Glutamatergic neuron (in vitro differentiated cells): ENCODE results near the gene FNDC3B. TPM values are rescaled to one million over a fixed set of nuclear protein-coding genes. Genes with fewer than 3 reads are reported as not detected.

ENCODE experiments used
- DNase-seq: peaks from one replicate; pipeline ENCODE4 v3.0.0; 2022
- H3K27ac Mint-ChIP-seq: one replicate; pipeline ENCODE4 v1.8.0; 2020; ENCODE audit warnings: mild to moderate bottlenecking, mixed read lengths, inconsistent platforms; ENCODE audit not compliant: unreplicated experiment
- H3K27me3 Mint-ChIP-seq: one replicate; pipeline ENCODE4 v1.8.0; 2020; ENCODE audit warnings: mild to moderate bottlenecking, moderate library complexity, mixed read lengths, inconsistent platforms; ENCODE audit not compliant: unreplicated experiment
- H3K36me3 Mint-ChIP-seq: one replicate; pipeline ENCODE4 v1.8.0; 2020; ENCODE audit warnings: mild to moderate bottlenecking, mixed read lengths, inconsistent platforms; ENCODE audit not compliant: unreplicated experiment
- H3K4me1 Mint-ChIP-seq: one replicate; pipeline ENCODE4 v1.8.0; 2020; ENCODE audit warnings: mild to moderate bottlenecking, low read depth, mixed read lengths, inconsistent platforms; ENCODE audit not compliant: unreplicated experiment
- H3K4me3 Mint-ChIP-seq: one replicate; pipeline ENCODE4 v1.8.0; 2020; ENCODE audit warnings: mild to moderate bottlenecking, mixed read lengths, inconsistent platforms; ENCODE audit not compliant: unreplicated experiment
- H3K9me3 Mint-ChIP-seq: one replicate; pipeline ENCODE4 v1.8.0; 2020; ENCODE audit warnings: mild to moderate bottlenecking, moderate library complexity, mixed read lengths, inconsistent platforms; ENCODE audit not compliant: unreplicated experiment
- total RNA-seq: library from RNA; stranded (reverse); fragmentation: NEBNext Ultra II Directional; extraction: Animal tissue kit (Norgen Biotek cat#: 25700); gene quantifications from one replicate; pipeline ENCODE4 v1.2.1, GENCODE V29; 2021; ENCODE audit not compliant: unreplicated experiment
- TF ChIP-seq, protein P1 (sequence below): fragments of 200-600 bp; sonication (generic); IDR thresholded peaks from one replicate; pipeline ENCODE4 v1.5.0; 2021; ENCODE audit not compliant: partially characterized antibody, unreplicated experiment

FNDC3B gene
- total RNA-seq, 1 donor from 2014 or later, result 11.7 TPM

- Mint-ChIP-seq H3K27me3 (no peaks in the 10 kb centered on the region), H3K36me3 (no peaks in the 10 kb centered on the region), H3K4me1 (no peaks in the 10 kb centered on the region), H3K4me3 (no peak overlapping the region), H3K27ac (no peak overlapping the region), H3K9me3 (no peaks in the 10 kb centered on the region)
- no peak for DNase-seq
- TF ChIP-seq, protein P1, sequence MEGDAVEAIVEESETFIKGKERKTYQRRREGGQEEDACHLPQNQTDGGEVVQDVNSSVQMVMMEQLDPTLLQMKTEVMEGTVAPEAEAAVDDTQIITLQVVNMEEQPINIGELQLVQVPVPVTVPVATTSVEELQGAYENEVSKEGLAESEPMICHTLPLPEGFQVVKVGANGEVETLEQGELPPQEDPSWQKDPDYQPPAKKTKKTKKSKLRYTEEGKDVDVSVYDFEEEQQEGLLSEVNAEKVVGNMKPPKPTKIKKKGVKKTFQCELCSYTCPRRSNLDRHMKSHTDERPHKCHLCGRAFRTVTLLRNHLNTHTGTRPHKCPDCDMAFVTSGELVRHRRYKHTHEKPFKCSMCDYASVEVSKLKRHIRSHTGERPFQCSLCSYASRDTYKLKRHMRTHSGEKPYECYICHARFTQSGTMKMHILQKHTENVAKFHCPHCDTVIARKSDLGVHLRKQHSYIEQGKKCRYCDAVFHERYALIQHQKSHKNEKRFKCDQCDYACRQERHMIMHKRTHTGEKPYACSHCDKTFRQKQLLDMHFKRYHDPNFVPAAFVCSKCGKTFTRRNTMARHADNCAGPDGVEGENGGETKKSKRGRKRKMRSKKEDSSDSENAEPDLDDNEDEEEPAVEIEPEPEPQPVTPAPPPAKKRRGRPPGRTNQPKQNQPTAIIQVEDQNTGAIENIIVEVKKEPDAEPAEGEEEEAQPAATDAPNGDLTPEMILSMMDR, result no peak
These were observed 366.5 kb downstream of the FNDC3B start for GRCh38 chr3:172405914-172406313.

DNA sequence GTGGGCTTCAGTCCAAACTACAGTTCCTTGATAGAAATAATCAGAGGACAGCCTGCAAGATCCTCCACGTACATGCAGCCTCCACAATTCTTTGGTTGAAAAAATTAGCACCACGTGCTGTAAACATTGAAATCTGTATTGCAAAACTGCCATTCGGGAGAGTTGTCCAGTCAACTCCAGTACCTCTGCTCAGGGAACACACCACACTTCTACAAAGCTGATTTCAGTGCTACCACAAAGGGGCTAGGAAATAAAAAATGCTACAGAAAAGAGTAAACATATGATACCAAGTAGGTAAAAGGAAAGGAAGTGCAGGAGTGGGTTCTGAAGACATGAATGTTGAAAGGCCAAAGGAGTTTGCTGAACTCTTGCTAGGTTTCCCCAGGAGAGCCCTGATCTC, 368.5 kb downstream of the FNDC3B start:
- Mint-ChIP-seq H3K4me3 (no peak overlapping the region), H3K27ac (no peak overlapping the region), H3K27me3 (no peaks in the 10 kb centered on the region), H3K4me1 (no peaks in the 10 kb centered on the region), H3K36me3 (no peaks in the 10 kb centered on the region), H3K9me3 (no peaks in the 10 kb centered on the region)
- DNase-seq, result no peak
- TF ChIP-seq, protein P1, result no peak

GRCh38 chr3:172410702-172411477, 371.5 kb downstream of the FNDC3B start:
- peaks cover 1% of the 10 kb centered on the region for H3K27me3 Mint-ChIP-seq
- no peaks in the 10 kb centered on the region for H3K9me3 Mint-ChIP-seq
- no peak overlapping the region for H3K4me3 Mint-ChIP-seq
- DNase-seq, result no peak
- H3K4me1 Mint-ChIP-seq, result no peaks in the 10 kb centered on the region
- TF ChIP-seq, protein P1, result no peak
- H3K27ac Mint-ChIP-seq, result no peak overlapping the region
- no peaks in the 10 kb centered on the region for H3K36me3 Mint-ChIP-seq

DNA sequence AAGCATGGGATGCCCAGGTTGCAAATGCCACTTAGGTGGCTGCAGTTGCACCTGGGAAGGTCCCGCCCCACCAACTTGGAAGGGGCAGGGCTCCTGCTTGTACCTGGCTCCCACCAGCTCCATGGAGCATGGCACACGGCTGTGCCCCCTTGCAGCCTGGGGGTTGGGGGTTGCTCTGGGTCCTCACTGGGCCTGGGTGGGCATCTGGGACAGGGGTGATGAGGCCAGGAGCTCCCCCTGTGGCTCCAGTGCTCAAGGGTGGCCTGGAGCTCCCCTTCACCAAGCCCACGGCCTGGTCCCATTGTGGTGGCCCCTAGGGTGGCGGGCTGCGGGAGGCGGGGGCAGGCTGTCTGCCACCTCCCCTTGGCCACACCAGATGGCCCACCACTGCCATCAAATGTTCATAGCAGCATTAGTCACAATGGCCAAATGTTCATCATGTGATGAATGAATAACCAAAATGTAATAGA, 372.1 kb downstream of the FNDC3B start:
- Mint-ChIP-seq H3K4me1 (no peaks in the 10 kb centered on the region), H3K27ac (no peak overlapping the region), H3K9me3 (no peaks in the 10 kb centered on the region), H3K36me3 (no peaks in the 10 kb centered on the region), H3K4me3 (no peak overlapping the region), H3K27me3 (peaks cover 1% of the 10 kb centered on the region)
- no peak for DNase-seq
- TF ChIP-seq, protein P1, result no peak

- H3K27ac Mint-ChIP-seq, result no peak overlapping the region
- no peak for DNase-seq
- no peak overlapping the region for H3K4me3 Mint-ChIP-seq
- H3K4me1 Mint-ChIP-seq, result no peaks in the 10 kb centered on the region
- TF ChIP-seq, protein P1, result no peak
- no peaks in the 10 kb centered on the region for H3K9me3 Mint-ChIP-seq
- no peaks in the 10 kb centered on the region for H3K36me3 Mint-ChIP-seq
- peaks cover 1% of the 10 kb centered on the region for H3K27me3 Mint-ChIP-seq
These were observed 375.9 kb downstream of the FNDC3B start for GRCh38 chr3:172415323-172415722.
